HepG2 (cell line): ENCODE measurements around the gene DENND4B. TPM values are rescaled to one million over a fixed set of nuclear protein-coding genes. Genes with fewer than 3 reads are reported as not detected.

Experiments used
- DMAP1 ChIP-seq: IDR thresholded peaks from 2 replicates; pipeline ENCODE4 v1.6.1; 2016
- ETV5 ChIP-seq: IDR thresholded peaks from 2 replicates; pipeline ENCODE4 v1.6.1; 2018; ENCODE audit warnings: missing biosample characterization, missing genetic modification reagents, inconsistent platforms, borderline replicate concordance
- GATAD1 ChIP-seq: IDR thresholded peaks from 2 replicates; pipeline ENCODE4 v1.6.1; 2016; ENCODE audit warnings: missing genetic modification reagents, missing compliant biosample characterization
- JUN ChIP-seq: sonication (generic); formaldehyde crosslinking; IDR thresholded peaks from 2 replicates; pipeline ENCODE4 v1.4.0; 2020; ENCODE audit warnings: mild to moderate bottlenecking, missing genetic modification reagents
- KLF6 ChIP-seq: IDR thresholded peaks from 2 replicates; pipeline ENCODE4 v1.8.0; 2016; ENCODE audit warnings: missing biosample characterization, missing genetic modification reagents
- MIXL1 ChIP-seq: IDR thresholded peaks from 2 replicates; pipeline ENCODE4 v1.6.1; 2016
- MXD4 ChIP-seq: IDR thresholded peaks from 2 replicates; pipeline ENCODE4 v1.6.1; 2016; ENCODE audit warnings: mild to moderate bottlenecking, missing biosample characterization, missing genetic modification reagents
- NR0B2 ChIP-seq: sonication (generic); formaldehyde crosslinking; IDR thresholded peaks from 2 replicates; pipeline ENCODE4 v1.4.0; 2020; ENCODE audit warnings: mild to moderate bottlenecking, missing genetic modification reagents
- PHF21A ChIP-seq: sonication (generic); formaldehyde crosslinking; IDR thresholded peaks from 2 replicates; pipeline ENCODE4 v1.5.0; 2020; ENCODE audit warnings: mild to moderate bottlenecking, missing genetic modification reagents
- SALL1 ChIP-seq: sonication (generic); formaldehyde crosslinking; IDR thresholded peaks from 2 replicates; pipeline ENCODE4 v1.8.0; 2022; ENCODE audit warnings: mild to moderate bottlenecking, missing genetic modification reagents
- SP2 ChIP-seq: sonication (generic); formaldehyde crosslinking; IDR thresholded peaks from 2 replicates; pipeline ENCODE4 v1.5.1; 2020; ENCODE audit warnings: mild to moderate bottlenecking, missing genetic modification reagents
- SRSF1 ChIP-seq: fragments of 200-400 bp; formaldehyde crosslinking; optimal IDR thresholded peaks from 2 replicates; pipeline ENCODE3; 2017; ENCODE audit warnings: mild to moderate bottlenecking, low read depth, low read length, moderate library complexity
- ZBTB14 ChIP-seq: sonication (generic); formaldehyde crosslinking; IDR thresholded peaks from 2 replicates; pipeline ENCODE4 v1.4.0; 2020; ENCODE audit warnings: missing genetic modification reagents
- ZNF235 ChIP-seq: sonication (generic); formaldehyde crosslinking; IDR thresholded peaks from 2 replicates; pipeline ENCODE4 v1.8.1; 2023; ENCODE audit warnings: mild to moderate bottlenecking, missing genetic modification reagents, borderline replicate concordance
- ZNF451 ChIP-seq: sonication (generic); formaldehyde crosslinking; IDR thresholded peaks from 2 replicates; pipeline ENCODE4 v1.5.0; 2020; ENCODE audit warnings: mild to moderate bottlenecking, missing genetic modification reagents
- ZNF549 ChIP-seq: sonication (generic); formaldehyde crosslinking; IDR thresholded peaks from 2 replicates; pipeline ENCODE4 v1.5.0; 2020; ENCODE audit warnings: missing genetic modification reagents
- ZXDC ChIP-seq: sonication (generic); formaldehyde crosslinking; IDR thresholded peaks from 2 replicates; pipeline ENCODE4 v1.5.0; 2020; ENCODE audit warnings: mild to moderate bottlenecking, missing genetic modification reagents
- polyA plus RNA-seq, 8 experiments: library from polyadenylated mRNA; depleted of rRNA in 3 of 8; stranded (reverse) in 7 of 8; unstranded in 1 of 8; fragments of >200 nt; fragmentation: Illumina TruSeq in 4 of 8; extraction: Trizol in 4 of 8; gene quantifications; 2 replicates each; pipeline versions ENCODE4 v1.2.1 to v1.2.3, GENCODE V29; 2011 to 2016; ENCODE audit warnings: low read depth in 4 of 8, missing spikeins in 1 of 8, mixed read lengths in 1 of 8; ENCODE audit not compliant: insufficient read depth in 1 of 8
- total RNA-seq, 5 experiments: library from RNA; depleted of rRNA; stranded (reverse); fragments of >200 nt; fragmentation: Illumina TruSeq; extraction: Trizol; gene quantifications; 2 replicates each; pipeline ENCODE4 v1.2.3, GENCODE V29; 2016; ENCODE audit warnings: low read depth in 1 of 5
- TF ChIP-seq, protein P1 (sequence below): IDR thresholded peaks from 2 replicates; pipeline ENCODE4 v1.6.1; 2016; ENCODE audit warnings: low read depth, borderline replicate concordance
- TF ChIP-seq, protein P2 (sequence below): sonication (generic); formaldehyde crosslinking; IDR thresholded peaks from 2 replicates; pipeline ENCODE4 v1.5.0; 2020; ENCODE audit warnings: mild to moderate bottlenecking, missing genetic modification reagents
- TF ChIP-seq, protein P3 (sequence below): sonication (generic); formaldehyde crosslinking; IDR thresholded peaks from 2 replicates; pipeline ENCODE4 v1.4.0; 2020; ENCODE audit warnings: missing genetic modification reagents

DENND4B gene
- total and polyA plus RNA-seq, 2 of the 13 experiments (the other 11 are each of a cell fraction or from before 2014, with no cell fraction given): 15.1 to 20.3 TPM

GRCh38 chr1:153953859-153954365, 7.4 kb upstream of the DENND4B start (continued):
- TF ChIP-seq ZXDC (CRISPR knock-in tag) (no peak), ETV5 (0 out of 2 replicates have a peak, but pooled peaks have one; percentile 11), ZNF549 (CRISPR knock-in tag) (no peak), MIXL1 (CRISPR knock-in tag) (no peak), KLF6 (CRISPR knock-in tag) (no peak), MXD4 (CRISPR knock-in tag) (no peak), GATAD1 (CRISPR knock-in tag) (peak; percentile 50; the same call in 1 of the 2 replicates), NR0B2 (CRISPR knock-in tag) (no peak), PHF21A (CRISPR knock-in tag) (0 out of 2 replicates have a peak, but pooled peaks have one; percentile 24), ZNF235 (CRISPR knock-in tag) (no peak), DMAP1 (CRISPR knock-in tag) (0 out of 2 replicates have a peak, but pooled peaks have one; percentile 48), ZNF451 (CRISPR knock-in tag) (no peak), SALL1 (CRISPR knock-in tag) (peak; percentile 75), SP2 (CRISPR knock-in tag) (no peak; the same call in 1 of the 2 replicates), ZBTB14 (CRISPR knock-in tag) (no peak), SRSF1 (no peak), JUN (CRISPR knock-in tag) (no peak)
- TF ChIP-seq, protein P1, sequence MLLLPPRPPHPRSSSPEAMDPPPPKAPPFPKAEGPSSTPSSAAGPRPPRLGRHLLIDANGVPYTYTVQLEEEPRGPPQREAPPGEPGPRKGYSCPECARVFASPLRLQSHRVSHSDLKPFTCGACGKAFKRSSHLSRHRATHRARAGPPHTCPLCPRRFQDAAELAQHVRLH (CRISPR knock-in tag): peak; percentile 45; the same call in 1 of the 2 replicates
- TF ChIP-seq, protein P2, sequence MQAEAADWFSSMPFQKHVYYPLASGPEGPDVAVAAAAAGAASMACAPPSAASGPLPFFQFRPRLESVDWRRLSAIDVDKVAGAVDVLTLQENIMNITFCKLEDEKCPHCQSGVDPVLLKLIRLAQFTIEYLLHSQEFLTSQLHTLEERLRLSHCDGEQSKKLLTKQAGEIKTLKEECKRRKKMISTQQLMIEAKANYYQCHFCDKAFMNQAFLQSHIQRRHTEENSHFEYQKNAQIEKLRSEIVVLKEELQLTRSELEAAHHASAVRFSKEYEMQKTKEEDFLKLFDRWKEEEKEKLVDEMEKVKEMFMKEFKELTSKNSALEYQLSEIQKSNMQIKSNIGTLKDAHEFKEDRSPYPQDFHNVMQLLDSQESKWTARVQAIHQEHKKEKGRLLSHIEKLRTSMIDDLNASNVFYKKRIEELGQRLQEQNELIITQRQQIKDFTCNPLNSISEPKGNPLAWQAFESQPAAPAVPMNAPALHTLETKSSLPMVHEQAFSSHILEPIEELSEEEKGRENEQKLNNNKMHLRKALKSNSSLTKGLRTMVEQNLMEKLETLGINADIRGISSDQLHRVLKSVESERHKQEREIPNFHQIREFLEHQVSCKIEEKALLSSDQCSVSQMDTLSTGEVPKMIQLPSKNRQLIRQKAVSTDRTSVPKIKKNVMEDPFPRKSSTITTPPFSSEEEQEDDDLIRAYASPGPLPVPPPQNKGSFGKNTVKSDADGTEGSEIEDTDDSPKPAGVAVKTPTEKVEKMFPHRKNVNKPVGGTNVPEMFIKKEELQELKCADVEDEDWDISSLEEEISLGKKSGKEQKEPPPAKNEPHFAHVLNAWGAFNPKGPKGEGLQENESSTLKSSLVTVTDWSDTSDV (CRISPR knock-in tag): no peak
- TF ChIP-seq, protein P3, sequence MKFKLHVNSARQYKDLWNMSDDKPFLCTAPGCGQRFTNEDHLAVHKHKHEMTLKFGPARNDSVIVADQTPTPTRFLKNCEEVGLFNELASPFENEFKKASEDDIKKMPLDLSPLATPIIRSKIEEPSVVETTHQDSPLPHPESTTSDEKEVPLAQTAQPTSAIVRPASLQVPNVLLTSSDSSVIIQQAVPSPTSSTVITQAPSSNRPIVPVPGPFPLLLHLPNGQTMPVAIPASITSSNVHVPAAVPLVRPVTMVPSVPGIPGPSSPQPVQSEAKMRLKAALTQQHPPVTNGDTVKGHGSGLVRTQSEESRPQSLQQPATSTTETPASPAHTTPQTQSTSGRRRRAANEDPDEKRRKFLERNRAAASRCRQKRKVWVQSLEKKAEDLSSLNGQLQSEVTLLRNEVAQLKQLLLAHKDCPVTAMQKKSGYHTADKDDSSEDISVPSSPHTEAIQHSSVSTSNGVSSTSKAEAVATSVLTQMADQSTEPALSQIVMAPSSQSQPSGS: peak; percentile 49; the same call in 1 of the 2 replicates
